Breast epithelium (tissue), 3 donors: ENCODE measurements around the gene SLC39A11.

Source experiments
- CTCF ChIP-seq, 3 donors: fragments of 450-650 bp; IDR thresholded peaks; one replicate each; pipeline ENCODE4 v1.5.1; 2016 to 2017; ENCODE audit warnings: antibody characterized with exemption in 3 of 3, mild to moderate bottlenecking in 3 of 3, moderate library complexity in 3 of 3
- POLR2AphosphoS5 ChIP-seq, 3 donors: sonication (generic); formaldehyde crosslinking; IDR thresholded peaks; one replicate each; pipeline ENCODE4 v1.6.1; 2017; ENCODE audit warnings: antibody characterized with exemption in 3 of 3

- TF ChIP-seq CTCF (IDR thresholded peaks at IDR 0.05) (no peak), POLR2AphosphoS5 (IDR thresholded peaks at IDR 0.05) (no peak)
These were observed 357.9 kb downstream of the SLC39A11 start for GRCh38 chr17:72734613-72735012.
